Esophagus muscularis mucosa (tissue), 4 donors: ENCODE measurements around the gene SYNE4.
A peak's percentile ranks its signal among the peaks of the same experiment; 100 is the strongest.

Source experiments
- CTCF ChIP-seq, 3 experiments: fragments of 200-600 bp in 2 of 3; fragments of 450-650 bp in 1 of 3; sonication (generic) in 2 of 3; IDR thresholded peaks; one replicate each; pipeline ENCODE4 v1.5.1; 2017 to 2019; ENCODE audit warnings: antibody characterized with exemption in 3 of 3, mild to moderate bottlenecking in 2 of 3, moderate library complexity in 1 of 3
- EP300 ChIP-seq: sonication (generic); formaldehyde crosslinking; IDR thresholded peaks from one replicate; pipeline ENCODE4 v1.6.1; 2017; ENCODE audit warnings: antibody characterized with exemption
- POLR2A ChIP-seq: fragments of 450-650 bp; IDR thresholded peaks from one replicate; pipeline ENCODE4 v1.6.1; 2017; ENCODE audit warnings: antibody characterized with exemption, moderate library complexity, mild to moderate bottlenecking, low read depth
- POLR2AphosphoS5 ChIP-seq, 2 donors: sonication (generic); formaldehyde crosslinking; IDR thresholded peaks; one replicate each; pipeline ENCODE4 v1.6.1; 2017; ENCODE audit warnings: antibody characterized with exemption in 2 of 2

GRCh38 chr19:36009220-36009619 lies 607 bp upstream of the SYNE4 start:
- TF ChIP-seq POLR2A (no peak), CTCF (IDR thresholded peaks at IDR 0.05) (no peak), EP300 (no peak), POLR2AphosphoS5 (IDR thresholded peaks at IDR 0.05) (peak; percentile 70 to 86)
